GM12892 (cell line): ENCODE results near the gene KCNK5.

Experiments
- POLR2A ChIP-seq: IDR thresholded peaks from 2 replicates; pipeline ENCODE4 v1.6.1; 2011; ENCODE audit warnings: low read depth, low read length, control low read depth
- POLR2AphosphoS5 ChIP-seq: IDR thresholded peaks from 2 replicates; pipeline ENCODE4 v1.6.1; 2011; ENCODE audit warnings: low read depth, low read length, control low read depth
- TAF1 ChIP-seq: IDR thresholded peaks from 2 replicates; pipeline ENCODE4 v1.6.1; 2011; ENCODE audit warnings: low read depth, mild to moderate bottlenecking, control low read depth, low read length, borderline replicate concordance

GRCh38 chr6:39263303-39264037, 34.2 kb upstream of the KCNK5 start:
- no peak for TF ChIP-seq POLR2A
- no peak for TF ChIP-seq POLR2AphosphoS5
- no peak for TF ChIP-seq TAF1
